Colon (tissue), 2 donors: ENCODE data around the gene UBE2I.

ENCODE experiments used
- FAIRE-seq: peaks from 2 replicates; lab custom pipeline; 2012; peaks lifted over from hg19 to GRCh38; lab: Jason Lieb, UNC
- donor health status: control.
- donor health status: control.

UBE2I gene

DNA sequence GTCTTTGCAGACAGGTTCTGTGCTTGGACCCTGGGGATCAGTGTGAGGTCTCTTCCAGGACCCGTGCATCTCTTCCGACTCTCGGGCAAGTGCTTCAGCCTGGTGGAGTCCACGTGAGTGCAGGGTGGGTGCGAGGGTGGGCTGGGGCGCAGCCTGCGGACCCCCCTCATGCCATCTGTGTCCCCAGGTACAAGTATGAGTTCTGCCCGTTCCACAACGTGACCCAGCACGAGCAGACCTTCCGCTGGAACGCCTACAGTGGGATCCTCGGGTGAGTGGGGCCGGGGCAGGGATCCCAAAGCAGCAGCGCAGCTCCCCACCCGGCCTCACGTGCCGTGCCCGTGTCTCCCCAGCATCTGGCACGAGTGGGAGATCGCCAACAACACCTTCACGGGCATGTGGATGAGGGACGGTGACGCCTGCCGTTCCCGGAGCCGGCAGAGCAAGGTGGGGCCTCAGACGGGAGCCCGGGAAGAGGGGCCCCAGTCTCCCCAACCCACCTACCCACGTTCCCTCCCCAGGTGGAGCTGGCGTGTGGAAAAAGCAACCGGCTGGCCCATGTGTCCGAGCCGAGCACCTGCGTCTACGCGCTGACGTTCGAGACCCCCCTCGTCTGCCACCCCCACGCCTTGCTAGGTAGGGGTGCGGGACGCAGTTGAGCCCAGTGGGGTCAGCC is 52.4 kb downstream of the UBE2I start:
- no peak for FAIRE-seq

DNA sequence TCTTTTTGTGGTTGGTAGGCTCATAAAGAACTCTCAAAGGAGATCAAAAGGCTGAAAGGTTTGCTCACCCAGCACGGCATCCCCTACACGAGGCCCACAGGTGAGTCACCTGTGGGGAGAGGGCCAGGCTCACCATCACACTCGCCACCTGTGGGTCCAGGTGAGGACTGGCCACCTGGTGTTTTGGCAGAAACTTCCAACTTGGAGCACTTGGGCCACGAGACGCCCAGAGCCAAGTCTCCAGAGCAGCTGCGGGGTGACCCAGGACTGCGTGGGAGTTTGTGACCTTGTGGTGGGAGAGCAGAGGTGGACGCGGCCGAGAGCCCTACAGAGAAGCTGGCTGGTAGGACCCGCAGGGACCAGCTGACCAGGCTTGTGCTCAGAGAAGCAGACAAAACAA is 53.4 kb downstream of the UBE2I start:
- no peak for FAIRE-seq

DNA sequence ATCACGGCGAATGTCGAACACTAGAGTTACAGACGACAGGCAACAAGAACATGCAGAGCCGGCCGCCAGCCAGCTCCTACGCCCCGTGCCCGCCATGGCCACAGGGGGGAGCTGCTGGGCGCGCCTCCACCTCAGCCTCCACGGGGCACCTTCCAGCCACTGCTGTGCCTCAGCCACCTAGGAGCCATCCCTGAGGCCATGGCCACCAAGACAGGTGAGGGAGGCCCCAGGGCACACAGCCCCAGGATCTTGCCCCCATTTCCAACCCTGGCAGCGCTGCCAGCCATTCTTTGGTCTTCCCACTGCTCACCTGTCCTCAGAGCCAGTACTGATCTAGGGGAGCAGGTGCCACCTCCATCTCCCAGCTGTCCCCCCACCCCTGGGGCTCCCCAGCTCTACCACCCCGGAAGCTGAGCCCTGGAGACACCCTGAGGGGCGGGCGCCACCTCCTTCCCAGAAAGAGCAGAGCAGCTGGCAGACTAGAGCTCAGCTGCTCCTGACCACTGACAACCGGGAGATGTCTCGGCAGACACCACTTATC is 54.1 kb downstream of the UBE2I start:
- no peak for FAIRE-seq

DNA sequence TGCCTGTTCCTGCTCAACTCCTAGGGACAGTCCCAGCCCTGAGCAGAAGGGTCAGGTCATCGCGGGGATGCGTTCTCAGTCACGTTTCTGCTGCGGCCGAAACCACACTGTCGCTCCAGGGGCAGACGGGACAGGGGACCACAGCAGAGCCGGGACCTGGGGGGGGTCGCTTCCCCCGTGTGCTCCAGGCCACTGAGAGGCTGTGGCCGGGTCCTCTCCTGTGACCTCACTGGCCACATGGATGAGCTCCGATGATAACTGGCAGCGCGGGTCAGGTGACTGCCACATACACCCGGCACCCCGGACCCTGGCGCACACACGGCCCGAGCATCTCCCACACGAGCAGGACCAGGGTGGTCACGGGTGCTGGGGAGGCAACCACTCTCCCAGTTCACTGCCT is 55.1 kb downstream of the UBE2I start:
- no peak for FAIRE-seq

DNA sequence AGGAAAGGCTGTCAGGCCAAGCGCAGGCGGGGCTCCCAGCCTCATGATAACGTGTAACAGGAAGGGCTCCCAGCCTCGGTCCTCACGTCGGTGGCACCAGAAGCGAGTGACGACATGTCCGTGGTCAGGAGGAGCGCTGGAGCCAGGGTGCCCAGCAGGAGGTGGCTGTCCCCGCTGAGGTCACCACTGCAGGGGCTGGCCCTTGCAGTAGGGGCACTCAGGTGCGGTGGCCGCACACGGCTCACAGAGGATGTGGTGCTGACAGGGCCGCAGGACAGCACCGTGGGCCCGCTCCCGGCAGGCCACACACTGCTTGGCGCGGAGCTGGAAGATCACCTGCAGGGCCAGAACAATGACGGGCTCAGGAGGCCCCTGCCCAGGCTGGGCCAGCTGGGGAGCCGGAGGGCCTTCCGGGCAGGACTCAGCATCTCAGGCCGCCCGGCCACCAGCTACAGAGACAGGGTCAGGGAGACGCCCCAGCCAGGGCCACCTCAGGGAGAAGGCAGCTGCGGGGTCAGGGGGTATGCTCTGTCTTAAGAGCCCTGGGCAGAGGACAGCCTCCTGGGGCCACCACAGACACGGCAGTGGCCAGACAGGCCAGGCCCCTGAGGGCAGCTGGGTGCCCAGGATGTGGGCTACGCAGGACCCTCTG is 56.8 kb downstream of the UBE2I start:
- no peak for FAIRE-seq

DNA sequence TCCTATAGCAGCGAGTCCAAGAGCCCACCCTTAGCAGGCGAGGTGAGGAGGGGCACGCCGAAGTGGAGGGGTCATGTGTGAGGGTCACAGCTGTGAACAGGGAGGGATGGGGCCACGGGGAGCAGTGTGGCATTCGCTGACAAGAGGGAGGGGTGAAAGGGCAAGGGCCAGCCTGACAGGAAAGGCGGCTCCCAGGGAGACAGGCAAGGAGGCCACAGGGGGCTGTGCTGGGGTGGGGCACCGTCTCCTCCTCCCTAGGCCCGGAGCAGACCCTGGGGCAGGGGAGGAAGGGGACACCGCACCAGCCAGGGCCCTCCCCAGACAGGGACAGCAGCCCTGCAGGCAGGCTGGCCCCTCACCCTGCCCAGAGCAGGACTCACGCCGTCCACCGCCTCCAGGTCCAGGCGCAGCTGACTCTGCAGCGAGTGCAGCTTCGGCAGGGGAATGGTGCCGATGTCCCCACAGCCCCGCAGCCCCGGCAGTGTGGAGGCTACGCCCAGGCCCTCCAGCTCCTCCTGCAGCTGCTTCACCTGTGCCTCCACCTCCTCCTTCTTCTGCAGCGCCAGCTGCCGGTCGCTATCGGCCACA is 57.4 kb downstream of the UBE2I start:
- no peak for FAIRE-seq

DNA sequence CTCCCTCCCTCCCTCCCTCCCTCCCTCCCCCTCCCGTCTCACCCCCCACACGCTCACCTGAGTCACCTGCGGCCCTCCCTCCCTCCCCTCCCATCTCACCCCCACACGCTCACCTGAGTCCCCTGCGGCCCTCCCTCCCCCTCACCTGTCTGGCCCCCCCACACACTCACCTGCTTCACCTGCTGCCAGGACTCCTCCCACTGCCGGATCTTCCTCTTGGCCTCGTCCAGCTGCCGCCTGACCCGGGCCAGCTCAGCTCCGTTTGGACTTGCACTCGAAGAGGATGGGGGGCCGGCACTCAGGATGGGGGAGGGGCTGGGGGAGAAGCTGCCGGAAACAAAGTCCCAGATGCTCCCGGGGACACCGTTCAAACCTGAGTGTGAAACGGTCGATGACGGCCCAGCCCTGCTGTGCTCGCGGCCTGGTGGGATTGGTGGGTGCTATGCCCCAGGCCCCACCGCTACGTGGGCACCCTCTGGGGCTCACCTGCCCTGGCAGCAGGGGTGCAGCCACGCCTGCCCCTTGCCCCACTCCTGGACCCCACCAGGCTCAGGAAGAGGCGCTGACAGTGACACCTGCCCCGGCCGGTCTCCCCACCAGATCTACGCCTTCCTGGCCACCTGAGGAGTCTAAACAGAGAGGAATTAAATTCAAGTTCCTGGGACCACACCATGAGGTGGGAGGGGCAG is 58.2 kb downstream of the UBE2I start:
- FAIRE-seq = no peak

DNA sequence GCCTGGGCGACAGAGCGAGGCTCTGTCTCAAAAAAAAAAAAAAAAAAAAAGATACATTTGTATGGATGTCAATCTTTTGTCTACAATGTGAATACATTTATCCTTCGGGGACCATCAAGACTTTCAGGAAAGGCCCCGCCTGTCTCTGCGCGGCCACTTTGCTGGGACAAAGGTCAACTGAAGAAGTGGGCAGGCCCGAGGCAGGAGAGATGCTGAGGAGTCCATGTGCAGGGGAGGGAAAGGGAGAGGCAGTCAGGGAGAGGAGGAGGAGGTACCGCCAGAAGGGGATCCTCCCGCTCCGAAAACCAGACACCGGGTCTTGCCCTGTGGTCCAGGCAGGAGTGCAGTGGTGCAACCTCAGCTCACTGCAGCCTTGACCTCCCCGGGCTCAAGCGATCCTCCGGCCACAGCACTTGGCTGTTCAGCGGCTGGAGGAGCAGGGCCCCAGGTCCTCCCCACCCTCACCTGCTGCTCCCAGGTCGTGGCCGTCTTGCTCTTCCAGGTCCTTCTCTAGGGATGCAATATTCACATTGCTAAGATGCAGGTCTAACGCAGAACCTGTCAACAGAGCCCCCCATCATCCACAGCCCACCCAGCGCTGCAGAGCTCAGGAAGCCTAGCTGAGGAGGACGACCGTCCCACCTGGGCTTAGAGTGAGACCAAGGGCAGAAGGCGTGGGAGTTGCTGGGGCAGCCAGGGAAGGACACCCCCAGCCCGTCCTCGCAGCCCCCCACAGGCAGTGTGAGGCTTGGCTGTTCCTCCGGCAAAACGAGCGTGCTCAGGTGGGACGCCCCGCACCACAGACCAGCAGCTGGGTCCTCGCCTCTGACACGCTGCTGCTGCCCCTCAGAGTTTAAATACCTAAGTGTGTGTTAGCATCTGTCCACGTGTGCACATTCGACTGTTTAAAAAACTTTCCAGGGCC is 61.9 kb downstream of the UBE2I start:
- no peak for FAIRE-seq

DNA sequence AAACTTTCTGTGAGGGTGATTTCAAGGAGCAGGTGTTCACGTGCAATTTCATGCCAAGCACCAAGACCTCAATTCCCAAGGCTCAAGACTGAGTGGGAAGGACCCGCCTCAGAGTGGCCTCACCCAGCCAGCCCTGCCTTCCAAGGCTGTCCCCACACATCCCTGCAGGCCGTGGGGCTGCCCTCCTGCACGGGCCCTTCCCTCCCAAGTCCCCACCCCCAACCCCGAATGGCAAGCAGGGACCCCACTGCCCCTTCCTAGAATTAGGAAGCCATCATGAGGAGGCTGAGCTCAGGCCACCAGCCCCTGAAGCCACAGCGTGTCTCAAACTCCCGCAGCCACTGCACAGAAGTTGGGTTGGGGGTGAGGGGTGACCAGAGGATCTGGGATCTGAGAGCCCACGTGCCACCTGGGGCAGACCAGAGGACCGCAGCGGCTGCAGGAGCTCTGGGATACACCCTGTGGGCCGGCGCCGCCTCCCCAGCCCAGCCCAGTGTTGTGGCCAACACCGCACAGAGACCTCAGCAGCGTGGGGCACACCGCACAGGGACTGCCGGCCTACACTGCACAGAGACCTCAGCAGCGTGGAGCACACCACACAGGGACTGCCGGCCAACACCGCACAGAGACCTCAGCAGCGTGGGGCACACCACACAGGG is 63.0 kb downstream of the UBE2I start:
- no peak for FAIRE-seq

DNA sequence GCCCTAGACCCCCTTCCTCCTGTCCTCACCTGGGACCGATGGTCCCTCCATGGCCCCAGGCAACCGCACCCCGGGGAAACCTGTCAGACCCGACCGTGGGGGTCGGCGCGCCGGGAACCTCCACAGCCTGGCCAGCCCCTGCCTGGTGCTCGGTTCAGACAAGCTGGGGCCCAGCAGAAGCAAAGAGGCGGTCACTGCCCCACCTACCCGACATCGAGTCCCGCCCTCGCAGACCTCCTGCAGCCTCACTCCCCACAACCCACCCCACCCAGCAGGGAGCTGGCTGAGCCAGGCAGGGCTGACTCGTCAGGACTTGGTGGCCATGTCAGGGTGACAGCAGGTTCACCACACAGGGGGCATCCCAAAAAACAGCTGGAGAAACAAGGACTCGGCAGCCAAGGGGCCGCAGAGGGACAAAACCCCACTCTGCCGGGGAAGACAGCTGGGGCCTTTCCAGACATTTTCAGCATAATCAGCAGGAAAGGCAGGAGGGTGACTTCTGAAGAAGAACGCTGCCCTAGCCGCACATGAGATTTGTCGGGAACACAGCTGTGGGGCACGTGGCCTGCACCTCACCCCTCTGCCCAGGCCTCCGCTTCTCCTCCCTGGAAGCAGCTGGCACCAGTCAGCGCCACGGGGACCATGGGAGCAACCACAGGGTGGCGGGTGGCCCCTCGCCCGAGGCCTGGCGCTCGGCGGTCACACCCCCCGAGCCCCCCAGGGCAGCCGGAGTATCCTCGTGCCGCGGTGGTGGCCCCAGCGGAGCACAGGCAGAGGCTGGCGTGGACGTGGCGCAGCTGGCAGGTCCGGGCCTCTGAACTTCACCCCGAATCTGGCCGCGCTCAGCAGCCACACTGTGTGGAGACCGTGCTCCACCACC is 65.2 kb downstream of the UBE2I start:
- no peak for FAIRE-seq

DNA sequence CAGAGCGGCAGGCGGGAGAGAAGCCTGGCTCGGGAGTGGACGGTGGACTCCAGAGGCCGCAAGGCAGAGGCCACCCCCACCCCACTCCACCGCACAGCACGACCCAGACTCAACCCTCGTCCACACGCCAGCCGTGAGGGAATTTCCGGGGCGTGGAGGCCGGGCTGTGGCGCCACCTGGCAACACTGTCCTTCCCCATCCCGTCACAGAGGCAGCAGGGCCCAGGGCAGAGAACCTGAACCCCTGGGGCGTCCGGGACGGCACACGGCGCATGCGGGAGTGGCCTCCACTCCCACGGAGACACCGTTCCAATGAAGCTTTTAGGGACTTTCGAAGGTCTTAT is 65.8 kb downstream of the UBE2I start:
- no peak for FAIRE-seq

DNA sequence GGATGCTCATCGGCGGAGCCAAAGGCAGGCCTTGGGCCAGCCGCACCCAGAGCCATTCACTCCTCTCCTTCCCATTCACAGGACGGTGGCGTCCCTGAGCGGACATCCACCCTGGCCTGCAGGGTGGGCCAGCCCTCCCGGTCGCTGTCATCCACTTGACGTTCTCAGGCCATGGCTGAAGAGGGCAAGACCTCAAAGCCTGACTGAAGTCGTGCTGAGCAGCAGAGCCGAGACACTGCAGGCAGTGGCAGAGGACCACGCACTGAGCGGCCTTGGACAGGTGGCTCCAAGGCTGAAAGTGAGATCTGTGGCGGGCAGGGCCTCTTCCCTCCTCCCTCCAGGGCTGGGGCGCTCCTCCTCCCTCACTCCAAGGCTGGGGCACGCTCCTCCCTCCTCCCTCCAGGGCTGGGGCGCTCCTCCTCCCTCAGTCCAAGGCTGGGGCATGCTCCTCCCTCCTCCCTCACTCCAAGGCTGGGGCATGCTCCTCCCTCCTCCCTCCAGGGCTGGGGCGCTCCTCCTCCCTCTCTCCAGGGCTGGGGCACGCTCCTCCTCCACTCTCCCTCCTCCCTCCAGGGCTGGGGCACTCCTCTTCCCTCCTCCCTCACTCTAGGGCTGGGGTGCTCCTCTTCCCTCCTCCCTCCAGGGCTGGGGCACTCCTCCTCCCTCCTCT is 66.4 kb downstream of the UBE2I start:
- FAIRE-seq = no peak
